22Rv1 (cell line): ENCODE data around the gene CD99L2.

Source experiments
- ZFX ChIP-seq: fragments of 450-650 bp; IDR thresholded peaks from 2 replicates; pipeline ENCODE4 v1.6.1; 2017; ENCODE audit warnings: antibody characterized with exemption, borderline replicate concordance
- TF ChIP-seq, protein P1 (sequence below): fragments of 450-650 bp; IDR thresholded peaks from 2 replicates; pipeline ENCODE4 v1.5.1; 2017; ENCODE audit warnings: mild to moderate bottlenecking

DNA sequence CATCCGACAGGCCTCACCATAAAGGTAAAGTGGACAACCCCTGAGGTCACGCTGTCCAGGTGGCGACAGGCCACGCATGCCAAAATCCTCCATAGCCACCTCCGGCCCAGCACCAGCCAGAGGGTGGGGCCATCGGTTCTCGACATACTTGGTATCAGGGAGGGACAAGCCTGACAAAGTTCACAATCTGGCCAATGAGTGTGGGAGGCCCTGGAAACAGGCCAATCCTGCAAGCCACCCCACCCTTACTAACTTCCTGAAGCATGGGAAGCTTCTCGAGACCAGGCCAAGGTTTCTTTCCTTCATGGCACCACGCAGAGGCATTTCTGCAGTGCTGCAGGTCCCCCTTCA lies 131.4 kb downstream of the CD99L2 start:
- TF ChIP-seq, protein P1, sequence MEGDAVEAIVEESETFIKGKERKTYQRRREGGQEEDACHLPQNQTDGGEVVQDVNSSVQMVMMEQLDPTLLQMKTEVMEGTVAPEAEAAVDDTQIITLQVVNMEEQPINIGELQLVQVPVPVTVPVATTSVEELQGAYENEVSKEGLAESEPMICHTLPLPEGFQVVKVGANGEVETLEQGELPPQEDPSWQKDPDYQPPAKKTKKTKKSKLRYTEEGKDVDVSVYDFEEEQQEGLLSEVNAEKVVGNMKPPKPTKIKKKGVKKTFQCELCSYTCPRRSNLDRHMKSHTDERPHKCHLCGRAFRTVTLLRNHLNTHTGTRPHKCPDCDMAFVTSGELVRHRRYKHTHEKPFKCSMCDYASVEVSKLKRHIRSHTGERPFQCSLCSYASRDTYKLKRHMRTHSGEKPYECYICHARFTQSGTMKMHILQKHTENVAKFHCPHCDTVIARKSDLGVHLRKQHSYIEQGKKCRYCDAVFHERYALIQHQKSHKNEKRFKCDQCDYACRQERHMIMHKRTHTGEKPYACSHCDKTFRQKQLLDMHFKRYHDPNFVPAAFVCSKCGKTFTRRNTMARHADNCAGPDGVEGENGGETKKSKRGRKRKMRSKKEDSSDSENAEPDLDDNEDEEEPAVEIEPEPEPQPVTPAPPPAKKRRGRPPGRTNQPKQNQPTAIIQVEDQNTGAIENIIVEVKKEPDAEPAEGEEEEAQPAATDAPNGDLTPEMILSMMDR: no peak
- no peak for TF ChIP-seq ZFX
